ENCODE data around the gene SCARF1.

SCARF1 gene

DNA sequence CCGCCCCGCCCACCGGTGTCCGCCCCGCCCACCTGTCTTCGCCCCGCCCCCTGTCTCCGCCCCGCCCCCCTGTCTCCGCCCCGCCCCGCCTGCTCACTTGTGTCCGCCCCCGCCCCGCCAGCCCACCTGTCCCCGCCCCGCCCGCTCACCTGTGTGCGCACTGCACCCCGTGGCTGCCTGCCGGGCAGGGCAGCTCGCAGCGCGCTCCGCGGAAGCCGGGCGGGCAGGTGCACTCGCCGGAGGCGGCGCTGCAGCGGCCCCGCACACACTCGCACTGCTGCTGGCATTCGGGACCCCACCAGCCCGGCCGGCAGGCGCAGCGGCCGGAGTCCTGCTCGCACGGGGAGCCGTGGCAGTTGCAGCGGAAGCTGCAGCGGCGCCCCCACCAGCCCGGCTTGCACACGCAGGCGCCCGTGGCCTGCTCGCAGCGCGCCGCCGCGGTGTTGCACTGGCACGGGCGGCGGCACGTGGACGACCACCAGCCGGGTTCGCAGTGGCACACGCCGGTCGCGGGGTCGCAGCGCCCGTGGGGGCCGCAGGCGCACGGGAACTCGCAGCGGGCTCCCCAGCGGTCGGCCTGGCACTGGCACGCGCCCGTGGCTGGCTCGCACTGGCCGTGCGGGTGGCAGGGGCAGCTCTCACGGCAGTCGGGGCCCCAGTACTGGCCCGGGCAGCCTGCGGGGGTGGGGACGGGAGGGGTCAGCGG is 2.1 kb downstream of the SCARF1 start:
- Histone ChIP-seq H3K14ac (ENCODE audit: low read length in 2 of 2) (peak overlapping the region in 1 of 2 experiments; percentile 63), H3K4ac (ENCODE audit: low read depth in 1 of 2, low read length in 2 of 2) (peak overlapping the region in 1 of 2 experiments; percentile 5), H4K91ac (ENCODE audit: low read length) (peak overlapping the region; percentile 34), H3K36me3 (ENCODE audit: control insufficient read depth in 1 of 2, insufficient read depth in 2 of 2, low read depth in 1 of 2, low read length in 2 of 2) (peaks cover 6 to 9% of the 10 kb centered on the region in 2 experiments), H2AFZ (ENCODE audit: low read depth, low read length) (peak overlapping the region; percentile 8), H3K27ac (ENCODE audit: low read length, poor library complexity, severe bottlenecking) (no peak overlapping the region), H2BK5ac (ENCODE audit: low read depth, low read length, poor library complexity, severe bottlenecking) (no peak overlapping the region), H3K4me3 (ENCODE audit: insufficient read depth in 1 of 2, low read depth in 1 of 2, low read length in 2 of 2) (peak overlapping the region; percentile 56 to 60), H2BK120ac (ENCODE audit: low read depth, low read length) (peak overlapping the region; percentile 74), H4K8ac (ENCODE audit: low read length) (peak overlapping the region; percentile 90), H2BK15ac (ENCODE audit: low read depth, poor library complexity, severe bottlenecking) (peak overlapping the region; percentile 89), H3K18ac (ENCODE audit: low read depth in 1 of 2, low read length in 2 of 2) (peak overlapping the region; percentile 80 to 97), H2BK12ac (ENCODE audit: low read length in 2 of 2) (peak overlapping the region in 1 of 2 experiments; percentile 59), H3K9ac (ENCODE audit: low read length) (no peak overlapping the region), H3K79me1 (replicated peaks; ENCODE audit: low read length, poor library complexity, severe bottlenecking) (no peaks in the 10 kb centered on the region), H2AK5ac (ENCODE audit: low read length, severe bottlenecking) (no peak overlapping the region), H3K4me1 (ENCODE audit: control insufficient read depth, insufficient read depth, low read depth, low read length) (peaks cover 42% of the 10 kb centered on the region), H3K4me2 (ENCODE audit: low read length, poor library complexity, severe bottlenecking) (peak overlapping the region; percentile 98), H3K27me3 (ENCODE audit: control insufficient read depth in 1 of 2, insufficient read depth in 1 of 2, low read length in 2 of 2) (peaks cover 0 to 7% of the 10 kb centered on the region in 2 experiments), H3K23ac (ENCODE audit: low read length in 2 of 2) (peak overlapping the region in 1 of 2 experiments; percentile 9), H3K9me3 (ENCODE audit: control insufficient read depth, low read length) (no peaks in the 10 kb centered on the region)
- WGBS = 8% methylated on average over 40 of the region's 90 CpGs
- DNase-seq = no peak

DNA sequence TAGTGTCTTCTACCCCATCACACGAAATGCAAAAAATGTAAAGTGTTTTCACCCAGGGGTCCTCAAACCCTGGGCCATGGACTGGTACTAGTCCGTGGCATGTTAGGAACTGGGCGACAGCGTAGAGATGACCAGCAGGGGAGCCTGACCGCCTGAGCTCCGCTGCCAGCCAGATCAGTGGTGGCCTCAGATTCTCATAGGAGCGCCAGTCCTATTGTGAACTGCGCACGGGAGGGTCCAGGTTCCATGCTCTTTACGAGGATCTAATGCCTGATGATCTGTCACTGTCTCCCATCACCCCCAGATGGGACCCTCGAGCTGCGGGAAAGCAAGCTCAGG is 4.5 kb downstream of the SCARF1 start:
- peaks cover 0 to 7% of the 10 kb centered on the region in 2 experiments for H3K27me3 ChIP-seq (ENCODE audit: control insufficient read depth in 1 of 2, insufficient read depth in 1 of 2, low read length in 2 of 2)
- H3K4me2 ChIP-seq (ENCODE audit: low read length, poor library complexity, severe bottlenecking) = no peak overlapping the region
- no peaks in the 10 kb centered on the region for H3K79me1 ChIP-seq (replicated peaks; ENCODE audit: low read length, poor library complexity, severe bottlenecking)
- H2AK5ac ChIP-seq (ENCODE audit: low read length, severe bottlenecking) = peak overlapping the region; percentile 16
- H2BK5ac ChIP-seq (ENCODE audit: low read depth, low read length, poor library complexity, severe bottlenecking) = no peak overlapping the region
- peak overlapping the region in 1 of 2 experiments; percentile 12 for H2BK12ac ChIP-seq (ENCODE audit: low read length in 2 of 2)
- H3K14ac ChIP-seq (ENCODE audit: low read length in 2 of 2) = no peak overlapping the region
- H2BK15ac ChIP-seq (ENCODE audit: low read depth, poor library complexity, severe bottlenecking) = no peak overlapping the region
- no peak for DNase-seq
- no peak overlapping the region for H3K4me3 ChIP-seq (ENCODE audit: insufficient read depth in 1 of 2, low read depth in 1 of 2, low read length in 2 of 2)
- H2BK120ac ChIP-seq (ENCODE audit: low read depth, low read length) = no peak overlapping the region
- peaks cover 30% of the 10 kb centered on the region for H3K4me1 ChIP-seq (ENCODE audit: control insufficient read depth, insufficient read depth, low read depth, low read length)
- H3K9ac ChIP-seq (ENCODE audit: low read length) = no peak overlapping the region
- H4K91ac ChIP-seq (ENCODE audit: low read length) = no peak overlapping the region
- H3K9me3 ChIP-seq (ENCODE audit: control insufficient read depth, low read length) = no peaks in the 10 kb centered on the region
- H3K27ac ChIP-seq (ENCODE audit: low read length, poor library complexity, severe bottlenecking) = no peak overlapping the region
- H3K36me3 ChIP-seq (ENCODE audit: control insufficient read depth in 1 of 2, insufficient read depth in 2 of 2, low read depth in 1 of 2, low read length in 2 of 2) = peaks cover 1 to 4% of the 10 kb centered on the region in 2 experiments
- H3K4ac ChIP-seq (ENCODE audit: low read depth in 1 of 2, low read length in 2 of 2) = no peak overlapping the region
- H3K23ac ChIP-seq (ENCODE audit: low read length in 2 of 2) = no peak overlapping the region
- no peak overlapping the region for H2AFZ ChIP-seq (ENCODE audit: low read depth, low read length)
- 85% methylated on average over 8 of the region's 12 CpGs for WGBS
- no peak overlapping the region for H3K18ac ChIP-seq (ENCODE audit: low read depth in 1 of 2, low read length in 2 of 2)
- H4K8ac ChIP-seq (ENCODE audit: low read length) = no peak overlapping the region

DNA sequence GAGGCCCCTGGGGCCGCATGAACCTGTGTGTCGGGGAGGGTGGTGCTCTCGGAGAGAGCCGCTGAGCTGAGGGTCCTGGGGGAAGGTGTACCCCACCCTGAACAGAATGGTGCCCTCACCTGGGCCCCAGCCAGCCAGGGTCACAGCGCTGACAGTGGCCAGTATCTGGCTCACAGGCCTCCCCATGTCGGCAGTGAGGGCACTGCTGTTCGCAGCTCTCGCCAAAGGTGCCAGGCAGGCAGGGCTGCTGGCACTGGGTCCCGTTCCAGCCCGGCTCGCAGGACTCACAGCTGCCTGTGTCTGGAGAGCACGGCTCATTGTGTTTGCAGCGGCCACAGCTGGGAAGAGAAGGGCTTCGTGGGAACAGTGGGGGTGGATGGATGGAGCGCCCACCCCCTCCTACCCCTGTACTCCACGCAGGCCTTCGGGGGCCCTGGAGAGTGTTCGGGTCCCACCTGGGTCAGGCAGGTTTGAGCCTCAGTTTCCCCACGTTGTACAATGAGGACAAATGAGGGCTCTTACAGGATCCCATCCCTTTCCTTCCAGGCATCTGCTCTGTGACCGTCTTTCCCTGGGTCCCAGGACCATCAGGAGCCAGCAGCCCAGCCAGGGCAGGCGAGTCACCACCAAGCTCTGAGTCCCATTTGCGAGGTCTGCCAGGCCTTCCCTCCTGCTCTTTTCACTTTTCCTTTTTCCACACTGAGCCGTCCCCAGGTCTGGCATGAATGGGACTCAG is 5.0 kb downstream of the SCARF1 start:
- Histone ChIP-seq H2BK15ac (ENCODE audit: low read depth, poor library complexity, severe bottlenecking) (no peak overlapping the region), H3K18ac (ENCODE audit: low read depth in 1 of 2, low read length in 2 of 2) (no peak overlapping the region), H4K91ac (ENCODE audit: low read length) (no peak overlapping the region), H3K14ac (ENCODE audit: low read length in 2 of 2) (peak overlapping the region in 1 of 2 experiments; percentile 77), H3K4ac (ENCODE audit: low read depth in 1 of 2, low read length in 2 of 2) (no peak overlapping the region), H3K4me3 (ENCODE audit: insufficient read depth in 1 of 2, low read depth in 1 of 2, low read length in 2 of 2) (no peak overlapping the region), H3K9me3 (ENCODE audit: control insufficient read depth, low read length) (no peaks in the 10 kb centered on the region), H3K27ac (ENCODE audit: low read length, poor library complexity, severe bottlenecking) (no peak overlapping the region), H3K23ac (ENCODE audit: low read length in 2 of 2) (no peak overlapping the region), H3K4me2 (ENCODE audit: low read length, poor library complexity, severe bottlenecking) (no peak overlapping the region), H2BK12ac (ENCODE audit: low read length in 2 of 2) (no peak overlapping the region), H3K4me1 (ENCODE audit: control insufficient read depth, insufficient read depth, low read depth, low read length) (peaks cover 27% of the 10 kb centered on the region), H3K27me3 (ENCODE audit: control insufficient read depth in 1 of 2, insufficient read depth in 1 of 2, low read length in 2 of 2) (peaks cover 0 to 7% of the 10 kb centered on the region in 2 experiments), H2AK5ac (ENCODE audit: low read length, severe bottlenecking) (no peak overlapping the region), H3K79me1 (replicated peaks; ENCODE audit: low read length, poor library complexity, severe bottlenecking) (no peaks in the 10 kb centered on the region), H2AFZ (ENCODE audit: low read depth, low read length) (no peak overlapping the region), H3K9ac (ENCODE audit: low read length) (no peak overlapping the region), H3K36me3 (ENCODE audit: control insufficient read depth in 1 of 2, insufficient read depth in 2 of 2, low read depth in 1 of 2, low read length in 2 of 2) (no peaks in the 10 kb centered on the region), H2BK120ac (ENCODE audit: low read depth, low read length) (no peak overlapping the region), H4K8ac (ENCODE audit: low read length) (no peak overlapping the region), H2BK5ac (ENCODE audit: low read depth, low read length, poor library complexity, severe bottlenecking) (no peak overlapping the region)
- whole genome bisulfite sequencing = 87% methylated on average over 23 of the region's 23 CpGs
- no peak for DNase-seq

DNA sequence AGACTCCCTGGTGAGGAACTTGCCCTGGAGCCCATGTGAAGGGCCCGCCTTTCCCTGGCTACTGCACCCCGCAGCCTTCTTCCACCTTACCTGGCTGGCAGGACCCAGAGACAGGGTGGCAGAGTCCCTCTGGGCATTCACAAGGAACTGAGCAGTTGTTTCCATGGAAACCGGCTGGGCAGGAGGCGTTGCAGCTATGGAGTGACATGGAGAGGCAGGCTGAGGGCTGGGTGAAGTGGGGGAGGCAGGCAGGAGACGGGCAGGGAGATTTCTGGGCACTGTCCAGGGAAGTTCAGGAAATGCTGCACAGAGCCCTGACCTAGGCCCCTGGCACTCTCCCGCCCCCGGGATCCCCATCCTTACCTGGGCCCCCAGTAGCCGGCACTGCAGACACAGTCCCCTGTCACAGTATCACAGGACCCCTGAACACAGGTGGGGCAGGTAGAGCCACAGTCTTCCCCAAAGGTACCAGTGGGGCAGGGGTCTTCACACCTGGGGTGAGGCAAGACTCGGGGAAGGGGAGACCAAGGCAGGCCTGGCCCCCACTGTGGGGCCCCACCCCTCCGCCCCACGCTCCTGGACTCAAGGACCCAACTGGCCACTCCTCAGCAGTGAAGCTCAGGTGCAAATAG is 5.9 kb downstream of the SCARF1 start:
- no peak overlapping the region for H3K27ac ChIP-seq (ENCODE audit: low read length, poor library complexity, severe bottlenecking)
- 85% methylated on average over 11 of the region's 11 CpGs for WGBS
- DNase-seq = no peak

More for the DNA sequence above, 5.9 kb downstream of the SCARF1 start:
- Histone ChIP-seq H3K4ac (ENCODE audit: low read depth in 1 of 2, low read length in 2 of 2) (no peak overlapping the region), H3K4me1 (ENCODE audit: control insufficient read depth, insufficient read depth, low read depth, low read length) (peaks cover 19% of the 10 kb centered on the region), H2BK12ac (ENCODE audit: low read length in 2 of 2) (no peak overlapping the region), H2BK15ac (ENCODE audit: low read depth, poor library complexity, severe bottlenecking) (no peak overlapping the region), H3K36me3 (ENCODE audit: control insufficient read depth in 1 of 2, insufficient read depth in 2 of 2, low read depth in 1 of 2, low read length in 2 of 2) (peaks cover 0 to 6% of the 10 kb centered on the region in 2 experiments), H3K9me3 (ENCODE audit: control insufficient read depth, low read length) (no peaks in the 10 kb centered on the region), H3K18ac (ENCODE audit: low read depth in 1 of 2, low read length in 2 of 2) (no peak overlapping the region), H3K4me3 (ENCODE audit: insufficient read depth in 1 of 2, low read depth in 1 of 2, low read length in 2 of 2) (no peak overlapping the region), H3K9ac (ENCODE audit: low read length) (no peak overlapping the region), H2AFZ (ENCODE audit: low read depth, low read length) (no peak overlapping the region), H2BK120ac (ENCODE audit: low read depth, low read length) (no peak overlapping the region), H3K23ac (ENCODE audit: low read length in 2 of 2) (no peak overlapping the region), H3K27me3 (ENCODE audit: control insufficient read depth in 1 of 2, insufficient read depth in 1 of 2, low read length in 2 of 2) (peaks cover 0 to 7% of the 10 kb centered on the region in 2 experiments), H3K79me1 (replicated peaks; ENCODE audit: low read length, poor library complexity, severe bottlenecking) (no peaks in the 10 kb centered on the region), H2BK5ac (ENCODE audit: low read depth, low read length, poor library complexity, severe bottlenecking) (no peak overlapping the region), H3K14ac (ENCODE audit: low read length in 2 of 2) (no peak overlapping the region), H4K91ac (ENCODE audit: low read length) (no peak overlapping the region), H2AK5ac (ENCODE audit: low read length, severe bottlenecking) (no peak overlapping the region), H4K8ac (ENCODE audit: low read length) (no peak overlapping the region), H3K4me2 (ENCODE audit: low read length, poor library complexity, severe bottlenecking) (no peak overlapping the region)

Data from mesenchymal stem cell (in vitro differentiated cells and primary cell).